ENCODE results near the gene KIAA0753. TPM values are rescaled to one million over a fixed set of nuclear protein-coding genes. Genes with fewer than 3 reads are reported as not detected.

KIAA0753 gene
- total and polyA plus RNA-seq, 2 of the 13 experiments (the other 11 are each of a cell fraction or from before 2014, with no cell fraction given) = 5.2 to 9.1 TPM

GRCh38 chr17:6684881-6685767, 44.6 kb upstream of the KIAA0753 start (continued):
- TF ChIP-seq ZMAT5 (CRISPR knock-in tag; IDR thresholded peaks at IDR 0.05; ENCODE audit: borderline replicate concordance, low read depth) = no peak
- TF ChIP-seq ZNF547 (CRISPR knock-in tag; IDR thresholded peaks at IDR 0.05) = no peak
- no peak for TF ChIP-seq MTA1 (CRISPR knock-in tag; IDR thresholded peaks at IDR 0.05; ENCODE audit: borderline replicate concordance)
- peak; percentile 35; the same call in 1 of the 2 replicates for TF ChIP-seq TARDBP (CRISPR knock-in tag; IDR thresholded peaks at IDR 0.05)
- TF ChIP-seq TSC22D2 (CRISPR knock-in tag; IDR thresholded peaks at IDR 0.05; ENCODE audit: borderline replicate concordance) = no peak
- no peak for TF ChIP-seq CCAR2 (optimal IDR thresholded peaks at IDR 0.05; ENCODE audit: low read depth, low read length)
- TF ChIP-seq SKIL (CRISPR knock-in tag; IDR thresholded peaks at IDR 0.05; ENCODE audit: borderline replicate concordance) = no peak
- TF ChIP-seq SIX1 (CRISPR knock-in tag; IDR thresholded peaks at IDR 0.05; ENCODE audit: borderline replicate concordance) = no peak
- no peak for TF ChIP-seq ZMAT3 (CRISPR knock-in tag; conservative IDR thresholded peaks at IDR 0.05)
- no peak for TF ChIP-seq MED1 (CRISPR knock-in tag; IDR thresholded peaks at IDR 0.05)
- no peak for TF ChIP-seq HNF1B (CRISPR knock-in tag; IDR thresholded peaks at IDR 0.05)
- no peak for TF ChIP-seq ARID3A (IDR thresholded peaks at IDR 0.05; ENCODE audit: low read depth, low read length)
- TF ChIP-seq SALL1 (CRISPR knock-in tag; IDR thresholded peaks at IDR 0.05) = no peak
- TF ChIP-seq ZBED4 (CRISPR knock-in tag; IDR thresholded peaks at IDR 0.05; ENCODE audit: borderline replicate concordance) = no peak
- no peak for TF ChIP-seq HMGA1 (CRISPR knock-in tag; conservative IDR thresholded peaks at IDR 0.05)
- TF ChIP-seq ZNF354B (CRISPR knock-in tag; IDR thresholded peaks at IDR 0.05) = no peak
- no peak for TF ChIP-seq RBM39 (IDR thresholded peaks at IDR 0.05; ENCODE audit: low read depth, low read length, poor library complexity, severe bottlenecking)
- TF ChIP-seq ZNF562 (CRISPR knock-in tag; IDR thresholded peaks at IDR 0.05; ENCODE audit: borderline replicate concordance) = no peak
- TF ChIP-seq PCBP2 (optimal IDR thresholded peaks at IDR 0.05; ENCODE audit: low read depth, low read length, poor library complexity, severe bottlenecking) = no peak
